Fibroblast of pulmonary artery (primary cell): ENCODE results near the gene FLT3.

Experiments
- DNase-seq: peaks from one replicate; pipeline ENCODE4 v3.0.0-alpha.2; 2010; ENCODE audit warnings: low read depth
- H3K4me3 ChIP-seq: replicated peaks from 2 replicates; pipeline ENCODE4 v1.5.1; 2011; ENCODE audit warnings: low read depth, mild to moderate bottlenecking, control low read depth, low read length, moderate library complexity
- TF ChIP-seq, protein P1 (sequence below): IDR thresholded peaks from 2 replicates; pipeline ENCODE4 v1.5.1; 2011; ENCODE audit warnings: mild to moderate bottlenecking, control low read depth, low read length, inconsistent platforms; ENCODE audit errors: missing control alignments

Gene FLT3

DNA sequence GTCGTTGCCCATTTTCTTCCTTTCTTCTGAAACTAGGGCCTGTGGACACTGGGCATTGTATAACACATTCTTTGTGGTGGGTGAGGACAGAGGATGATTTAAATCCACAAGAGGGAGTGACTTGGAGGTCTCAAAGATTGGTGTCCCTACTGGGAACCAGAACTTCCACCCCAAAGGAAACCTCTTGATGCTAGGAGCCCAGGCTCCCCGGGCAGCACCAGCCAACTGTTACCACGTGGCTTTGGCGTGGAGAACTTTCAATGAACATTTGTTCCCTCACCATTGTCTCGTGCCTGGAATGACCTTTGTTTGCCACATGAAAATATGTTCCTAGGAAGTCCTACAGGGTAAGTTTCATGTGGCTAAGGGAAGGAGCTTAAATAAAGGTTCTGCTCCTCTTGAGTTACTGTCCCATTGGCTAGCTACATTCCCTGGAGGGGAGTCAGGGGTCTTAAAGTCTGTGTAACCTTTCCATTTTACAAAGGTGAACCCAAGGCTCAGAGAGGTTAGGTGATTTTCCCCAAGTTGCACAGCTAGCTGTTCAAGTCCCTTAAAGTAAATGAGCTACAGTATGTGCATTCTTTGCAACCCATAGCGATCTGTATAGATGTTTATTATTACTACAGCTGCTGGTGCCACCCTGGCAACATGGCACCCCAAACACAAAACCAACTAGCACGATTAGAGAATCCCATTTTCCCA lies 126.3 kb downstream of the FLT3 start:
- no peak for DNase-seq
- H3K4me3 ChIP-seq: no peak overlapping the region
- TF ChIP-seq, protein P1, sequence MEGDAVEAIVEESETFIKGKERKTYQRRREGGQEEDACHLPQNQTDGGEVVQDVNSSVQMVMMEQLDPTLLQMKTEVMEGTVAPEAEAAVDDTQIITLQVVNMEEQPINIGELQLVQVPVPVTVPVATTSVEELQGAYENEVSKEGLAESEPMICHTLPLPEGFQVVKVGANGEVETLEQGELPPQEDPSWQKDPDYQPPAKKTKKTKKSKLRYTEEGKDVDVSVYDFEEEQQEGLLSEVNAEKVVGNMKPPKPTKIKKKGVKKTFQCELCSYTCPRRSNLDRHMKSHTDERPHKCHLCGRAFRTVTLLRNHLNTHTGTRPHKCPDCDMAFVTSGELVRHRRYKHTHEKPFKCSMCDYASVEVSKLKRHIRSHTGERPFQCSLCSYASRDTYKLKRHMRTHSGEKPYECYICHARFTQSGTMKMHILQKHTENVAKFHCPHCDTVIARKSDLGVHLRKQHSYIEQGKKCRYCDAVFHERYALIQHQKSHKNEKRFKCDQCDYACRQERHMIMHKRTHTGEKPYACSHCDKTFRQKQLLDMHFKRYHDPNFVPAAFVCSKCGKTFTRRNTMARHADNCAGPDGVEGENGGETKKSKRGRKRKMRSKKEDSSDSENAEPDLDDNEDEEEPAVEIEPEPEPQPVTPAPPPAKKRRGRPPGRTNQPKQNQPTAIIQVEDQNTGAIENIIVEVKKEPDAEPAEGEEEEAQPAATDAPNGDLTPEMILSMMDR: no peak

DNA sequence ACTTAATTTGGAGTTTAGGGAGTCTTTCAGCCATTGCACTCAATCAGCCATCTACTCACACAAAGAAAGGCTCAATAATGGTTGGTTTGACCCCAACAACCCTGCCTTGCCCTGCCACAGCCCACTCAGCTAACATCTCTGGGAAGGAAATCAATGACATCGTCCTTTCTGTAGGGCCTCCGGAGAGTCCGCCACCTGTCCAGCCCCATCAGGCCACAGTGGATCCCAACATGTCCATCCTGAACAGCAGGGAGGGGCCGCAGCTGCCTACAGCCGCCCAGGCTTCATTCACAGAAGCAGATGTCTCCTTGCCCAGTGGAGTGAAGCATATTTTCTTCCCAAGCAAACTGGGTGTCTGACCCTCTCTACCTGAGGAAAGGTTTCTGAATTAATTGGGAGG lies 127.1 kb downstream of the FLT3 start:
- H3K4me3 ChIP-seq: no peak overlapping the region
- no peak for DNase-seq
- TF ChIP-seq, protein P1: no peak

DNA sequence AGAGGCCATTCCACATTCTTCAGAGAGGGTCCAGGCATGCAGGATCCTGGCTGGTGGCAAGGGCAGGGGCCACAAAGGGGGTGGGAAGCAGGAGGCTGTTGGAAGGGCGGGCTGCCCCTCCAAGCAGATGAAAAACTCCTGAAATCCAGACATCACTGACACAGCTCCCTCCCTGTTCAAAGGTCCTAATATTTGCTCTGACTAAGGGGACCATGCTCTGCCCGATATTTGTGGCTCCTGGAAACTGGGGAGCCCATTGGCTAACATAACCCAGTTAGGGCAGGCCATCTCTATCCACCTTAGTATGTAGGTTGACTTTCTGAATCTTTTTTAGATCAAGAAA lies 127.9 kb downstream of the FLT3 start:
- no peak overlapping the region for H3K4me3 ChIP-seq
- TF ChIP-seq, protein P1: no peak
- DNase-seq: no peak

DNA sequence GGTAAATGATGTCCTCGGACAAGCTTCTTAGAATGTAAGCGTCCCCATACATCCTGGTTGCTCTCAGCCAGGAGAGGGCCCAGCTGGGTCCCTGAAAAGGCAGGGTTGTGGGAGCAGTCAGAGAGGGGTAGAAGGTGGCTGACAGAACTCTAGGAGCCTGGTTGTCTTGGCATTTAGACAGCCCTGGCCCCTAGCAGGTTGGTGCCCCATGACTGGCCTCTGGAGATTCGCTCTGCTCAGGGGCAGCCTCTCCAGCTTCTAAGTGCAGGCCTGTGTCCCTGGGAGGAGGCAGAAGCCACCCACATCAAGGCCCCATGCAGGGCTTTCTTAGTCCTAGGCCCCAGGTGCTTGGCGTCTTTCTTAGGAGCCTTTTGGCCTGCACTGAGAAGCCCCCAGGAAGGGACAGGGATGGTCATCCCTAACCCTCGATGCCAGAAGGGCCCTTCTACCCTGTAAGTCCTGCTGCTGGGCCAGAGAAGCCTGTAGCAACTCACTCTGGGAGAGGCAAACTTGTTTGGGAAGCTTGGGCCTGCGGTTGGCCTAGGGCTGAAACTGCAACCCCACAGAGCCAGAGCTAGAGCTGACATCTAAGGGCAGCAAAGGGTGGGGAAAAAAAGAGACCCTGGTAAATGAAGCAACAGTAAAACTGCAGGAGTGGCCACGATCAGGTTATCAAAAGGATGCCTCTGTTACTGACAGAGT lies 128.4 kb downstream of the FLT3 start:
- no peak for DNase-seq
- TF ChIP-seq, protein P1: no peak
- H3K4me3 ChIP-seq: no peak overlapping the region

DNA sequence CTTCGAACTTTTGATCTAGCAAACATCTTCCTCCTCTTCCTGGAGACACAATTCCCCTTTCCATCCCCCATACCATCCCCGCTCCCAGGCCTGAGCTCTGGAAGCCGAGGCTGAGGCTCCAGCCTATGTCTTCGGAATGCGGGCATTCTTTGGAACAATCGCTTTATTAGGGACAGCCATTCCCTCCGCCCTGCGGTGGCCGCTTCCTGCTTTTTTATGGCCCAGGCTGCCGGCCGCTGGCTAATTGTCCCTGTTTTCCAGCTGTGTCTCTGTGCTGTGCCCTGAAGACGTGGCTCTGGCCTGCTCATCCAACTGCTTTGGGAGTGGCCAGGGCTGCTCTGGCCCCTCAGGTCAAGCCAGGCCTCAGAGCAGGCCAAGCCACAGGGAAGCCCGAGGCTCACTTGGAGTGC lies 129.1 kb downstream of the FLT3 start:
- TF ChIP-seq, protein P1: no peak
- no peak overlapping the region for H3K4me3 ChIP-seq
- DNase-seq: no peak

DNA sequence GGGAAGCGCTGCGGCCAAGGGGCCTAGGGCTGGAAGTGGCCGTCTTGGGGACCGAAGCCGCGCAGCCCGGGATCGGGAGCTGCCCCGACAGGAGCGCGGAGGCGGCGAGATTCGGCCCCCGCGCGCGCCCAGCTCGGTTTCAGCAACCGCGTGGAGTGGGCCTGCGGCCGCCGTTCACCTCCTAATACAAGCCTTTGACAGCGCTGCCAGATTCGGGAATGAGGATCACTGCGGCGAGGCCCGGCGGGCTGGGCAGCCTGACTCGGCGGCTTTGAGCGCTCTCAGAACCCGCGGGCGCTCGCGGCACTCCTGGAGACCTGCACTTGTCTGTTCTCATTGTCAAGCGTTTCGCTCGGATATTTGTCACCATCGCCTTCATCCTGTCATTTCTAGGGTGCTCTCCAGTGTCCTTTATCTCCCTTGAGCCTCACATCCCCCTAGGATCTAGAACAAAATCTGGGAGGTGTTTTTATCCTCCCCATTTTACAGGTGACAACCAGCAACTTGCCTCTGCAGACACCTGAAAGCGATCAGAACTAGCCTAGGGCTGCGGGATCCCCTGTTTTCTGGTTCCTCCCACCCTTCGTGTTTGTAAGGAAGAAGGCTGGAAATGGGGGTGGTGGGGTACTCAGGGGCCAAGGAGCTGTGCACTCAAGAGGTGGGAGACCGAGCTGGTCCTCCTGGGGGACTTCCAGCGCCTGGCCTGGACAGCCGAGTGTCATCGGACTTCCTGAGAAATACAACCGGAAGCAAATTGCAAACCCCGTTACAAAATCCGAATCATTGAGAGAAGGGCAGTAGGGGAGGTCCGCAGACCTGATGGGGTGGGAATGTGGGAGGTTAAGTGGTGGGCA lies 129.8 kb downstream of the FLT3 start:
- H3K4me3 ChIP-seq: no peak overlapping the region
- TF ChIP-seq, protein P1: no peak

More for the DNA sequence above, 129.8 kb downstream of the FLT3 start:
- DNase-seq: no peak
